ENCODE results near the gene TEX30.

DNA sequence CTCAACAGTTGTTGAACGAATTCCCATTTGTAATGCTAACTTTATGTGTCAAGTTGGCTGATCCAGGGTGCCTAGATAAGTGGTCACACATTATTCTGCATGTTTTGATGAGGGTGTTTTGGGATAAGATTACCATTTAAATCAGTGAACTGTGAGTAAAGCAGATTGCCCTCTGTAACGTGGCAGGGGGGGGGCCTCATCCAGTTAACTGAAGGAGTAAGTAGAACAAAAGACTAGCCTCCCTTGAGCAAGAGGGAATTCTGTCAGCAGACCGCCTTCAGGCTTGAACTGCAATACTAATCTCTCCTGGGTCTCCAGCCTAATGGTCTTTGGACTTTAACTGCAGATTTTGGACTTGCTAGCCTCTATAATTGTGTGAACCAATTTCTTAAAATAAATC lies 4.2 kb upstream of the TEX30 start:
- TF ChIP-seq, protein P1, sequence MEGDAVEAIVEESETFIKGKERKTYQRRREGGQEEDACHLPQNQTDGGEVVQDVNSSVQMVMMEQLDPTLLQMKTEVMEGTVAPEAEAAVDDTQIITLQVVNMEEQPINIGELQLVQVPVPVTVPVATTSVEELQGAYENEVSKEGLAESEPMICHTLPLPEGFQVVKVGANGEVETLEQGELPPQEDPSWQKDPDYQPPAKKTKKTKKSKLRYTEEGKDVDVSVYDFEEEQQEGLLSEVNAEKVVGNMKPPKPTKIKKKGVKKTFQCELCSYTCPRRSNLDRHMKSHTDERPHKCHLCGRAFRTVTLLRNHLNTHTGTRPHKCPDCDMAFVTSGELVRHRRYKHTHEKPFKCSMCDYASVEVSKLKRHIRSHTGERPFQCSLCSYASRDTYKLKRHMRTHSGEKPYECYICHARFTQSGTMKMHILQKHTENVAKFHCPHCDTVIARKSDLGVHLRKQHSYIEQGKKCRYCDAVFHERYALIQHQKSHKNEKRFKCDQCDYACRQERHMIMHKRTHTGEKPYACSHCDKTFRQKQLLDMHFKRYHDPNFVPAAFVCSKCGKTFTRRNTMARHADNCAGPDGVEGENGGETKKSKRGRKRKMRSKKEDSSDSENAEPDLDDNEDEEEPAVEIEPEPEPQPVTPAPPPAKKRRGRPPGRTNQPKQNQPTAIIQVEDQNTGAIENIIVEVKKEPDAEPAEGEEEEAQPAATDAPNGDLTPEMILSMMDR (IDR thresholded peaks at IDR 0.05) = no peak
- TF ChIP-seq POLR2A (IDR thresholded peaks at IDR 0.05) (no peak), POLR2AphosphoS5 (IDR thresholded peaks at IDR 0.05) (no peak)

All from prostate gland (tissue), 2 donors.